Right atrium auricular region (tissue), 2 donors: ENCODE data around the gene CLNK. TPM values are rescaled to one million over a fixed set of nuclear protein-coding genes. Genes with fewer than 3 reads are reported as not detected.

ENCODE experiments used
- DNase-seq: peaks from one replicate; pipeline ENCODE4 v3.0.0-alpha.2; 2019; ENCODE audit warnings: low spot score
- H3K27ac ChIP-seq, 2 donors: fragments of 200-600 bp; sonication (generic); 1 replicate in 1 of 2; 2 replicates in 1 of 2; pipeline ENCODE4 v1.5.1; 2016 to 2019
- H3K27me3 ChIP-seq, 2 donors: fragments of 200-600 bp; sonication (generic); one replicate each; pipeline versions ENCODE4 v1.5.1 to v1.6.0; 2017 to 2019
- H3K36me3 ChIP-seq: fragments of 200-600 bp; sonication (generic); one replicate; pipeline ENCODE4 v1.5.1; 2016
- H3K4me1 ChIP-seq, 2 donors: fragments of 200-600 bp; sonication (generic); one replicate each; pipeline versions ENCODE4 v1.5.1 to v1.6.0; 2017 to 2019
- H3K4me3 ChIP-seq, 2 donors: fragments of 200-600 bp; sonication (generic); 1 replicate in 1 of 2; 2 replicates in 1 of 2; pipeline ENCODE4 v1.5.1; 2017 to 2019; ENCODE audit warnings: mild to moderate bottlenecking in 1 of 2, moderate library complexity in 1 of 2
- H3K9me3 ChIP-seq, 2 donors: fragments of 200-600 bp; sonication (generic); one replicate each; pipeline ENCODE4 v1.5.1; 2019
- CTCF ChIP-seq, 2 donors: fragments of 200-600 bp; sonication (generic); IDR thresholded peaks; one replicate each; pipeline ENCODE4 v1.5.1; 2019; ENCODE audit warnings: antibody characterized with exemption in 2 of 2
- total RNA-seq, 2 donors: library from RNA; depleted of rRNA; stranded (reverse); fragments of >200 nt; gene quantifications; one replicate each; pipeline ENCODE4 v1.1.0, GENCODE V29; 2016

The CLNK gene
- total RNA-seq, 2 donors from 2014 or later: not detected

- Histone ChIP-seq H3K9me3 (no peaks in the 10 kb centered on the region), H3K4me1 (no peaks in the 10 kb centered on the region), H3K27me3 (no peaks in the 10 kb centered on the region), H3K36me3 (no peaks in the 10 kb centered on the region), H3K4me3 (no peak overlapping the region), H3K27ac (no peak overlapping the region)
- no peak for DNase-seq
- TF ChIP-seq CTCF (IDR thresholded peaks at IDR 0.05): no peak
Observed at GRCh38 chr4:10677796-10678497, 6.6 kb downstream of the CLNK start.

DNA sequence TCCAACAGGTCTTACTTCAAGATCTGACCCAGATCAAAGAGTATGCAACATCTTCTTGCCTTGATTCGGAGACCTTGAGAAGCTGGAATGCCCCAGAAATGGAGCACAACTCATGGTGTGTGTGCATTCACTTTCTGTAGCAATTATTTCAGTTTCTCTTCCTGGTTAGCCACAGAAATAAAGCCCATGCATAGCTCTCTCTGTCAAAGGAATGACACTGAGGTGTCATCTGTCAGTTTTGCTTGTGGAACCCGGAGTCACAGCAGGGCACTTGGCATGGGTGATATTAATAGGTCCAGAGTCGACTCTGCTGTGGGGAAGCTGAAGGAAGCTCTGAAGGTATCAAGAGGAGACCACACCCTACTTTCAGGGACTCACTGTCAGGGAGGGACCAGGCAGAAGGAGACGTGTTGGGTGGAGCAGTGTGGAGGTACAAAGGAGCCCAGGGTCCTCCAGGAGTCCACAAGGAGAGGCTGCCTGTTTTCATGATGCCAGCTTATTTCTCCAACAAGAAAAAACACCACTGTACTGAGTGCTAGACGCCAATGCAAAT is 10.7 kb downstream of the CLNK start:
- Histone ChIP-seq H3K9me3 (no peaks in the 10 kb centered on the region), H3K27me3 (no peaks in the 10 kb centered on the region), H3K4me3 (no peak overlapping the region), H3K4me1 (no peaks in the 10 kb centered on the region), H3K27ac (no peak overlapping the region), H3K36me3 (no peaks in the 10 kb centered on the region)
- no peak for TF ChIP-seq CTCF (IDR thresholded peaks at IDR 0.05)
- no peak for DNase-seq

DNA sequence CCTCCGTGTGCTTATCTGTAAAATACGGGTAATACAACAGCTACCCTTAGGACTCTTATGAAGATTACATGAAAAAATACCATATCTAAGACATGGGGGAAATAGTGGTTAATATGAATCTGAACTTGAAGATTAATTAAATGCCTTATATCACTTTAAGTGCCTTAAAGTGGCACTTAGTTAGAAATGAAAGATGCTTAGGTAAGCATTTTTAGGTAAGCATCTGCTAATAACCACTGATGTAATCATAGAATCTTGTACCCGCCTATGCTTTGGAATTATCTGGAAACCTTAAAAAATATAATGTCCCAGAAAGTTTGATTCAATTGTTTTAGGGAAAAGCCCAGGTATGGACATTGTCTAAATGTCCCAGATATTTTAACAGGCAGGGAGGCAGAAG is 12.2 kb downstream of the CLNK start:
- DNase-seq: no peak
- Histone ChIP-seq H3K4me3 (no peak overlapping the region), H3K27ac (no peak overlapping the region), H3K36me3 (no peaks in the 10 kb centered on the region), H3K27me3 (no peaks in the 10 kb centered on the region), H3K9me3 (no peaks in the 10 kb centered on the region), H3K4me1 (no peaks in the 10 kb centered on the region)
- no peak for TF ChIP-seq CTCF (IDR thresholded peaks at IDR 0.05)

DNA sequence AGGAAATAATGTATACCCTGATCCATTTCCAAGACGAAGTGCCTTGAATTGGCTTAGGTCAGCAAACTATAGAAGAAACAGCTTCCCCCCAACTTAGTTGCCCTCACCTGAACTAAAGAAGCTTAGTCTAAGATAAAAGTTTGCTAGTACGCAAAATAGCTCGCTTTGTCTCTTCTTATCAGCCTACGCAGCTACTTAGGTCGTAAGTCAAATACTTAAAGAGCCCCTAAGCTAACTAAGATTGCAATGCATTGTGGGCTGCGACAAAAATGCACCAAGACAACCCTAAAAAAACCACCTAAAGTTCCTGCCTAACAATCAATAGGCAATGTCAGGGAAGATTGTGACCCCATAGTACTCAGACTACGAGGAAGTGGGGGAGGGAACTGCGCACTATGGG is 12.8 kb downstream of the CLNK start:
- Histone ChIP-seq H3K36me3 (no peaks in the 10 kb centered on the region), H3K4me3 (no peak overlapping the region), H3K4me1 (no peaks in the 10 kb centered on the region), H3K9me3 (no peaks in the 10 kb centered on the region), H3K27ac (no peak overlapping the region), H3K27me3 (no peaks in the 10 kb centered on the region)
- no peak for TF ChIP-seq CTCF (IDR thresholded peaks at IDR 0.05)
- no peak for DNase-seq

GRCh38 chr4:10671366-10671765 is 13.2 kb downstream of the CLNK start:
- no peaks in the 10 kb centered on the region for H3K4me1 ChIP-seq
- H3K9me3 ChIP-seq: no peaks in the 10 kb centered on the region
- no peaks in the 10 kb centered on the region for H3K27me3 ChIP-seq
- no peak overlapping the region for H3K4me3 ChIP-seq
- TF ChIP-seq CTCF (IDR thresholded peaks at IDR 0.05): no peak
- H3K27ac ChIP-seq: no peak overlapping the region
- DNase-seq: no peak
- no peaks in the 10 kb centered on the region for H3K36me3 ChIP-seq

GRCh38 chr4:10670321-10670720 is 14.2 kb downstream of the CLNK start:
- Histone ChIP-seq H3K4me1 (no peaks in the 10 kb centered on the region), H3K27me3 (no peaks in the 10 kb centered on the region), H3K4me3 (no peak overlapping the region), H3K36me3 (no peaks in the 10 kb centered on the region), H3K9me3 (no peaks in the 10 kb centered on the region), H3K27ac (no peak overlapping the region)
- no peak for DNase-seq
- no peak for TF ChIP-seq CTCF (IDR thresholded peaks at IDR 0.05)
